IMR-90 (cell line): ENCODE measurements around the gene ALDH1B1. TPM values are rescaled to one million over a fixed set of nuclear protein-coding genes. Genes with fewer than 3 reads are reported as not detected.

Experiments used
- ATAC-seq: fragments of 200-7000 bp; cut with Tn5 transposase; 2 replicates; pipeline ENCODE4 v1.9.1; 2020; ENCODE audit warnings: low read depth, mild to moderate bottlenecking, moderate library complexity
- BruUV-seq: library from RNA; stranded (reverse); fragments of 400-500 nt; replicated peaks from 2 replicates; lab custom pipeline; 2021; lab: Mats Ljungman, UMichigan
- CTCF ChIA-PET: fragments of 300-600 bp; formaldehyde crosslinking; extraction: SDS; loops from one replicate; lab custom pipeline; 2021; ENCODE audit warnings: antibody characterized with exemption; lab: Yijun Ruan, JAX
- POLR2A ChIA-PET: fragments of 300-600 bp; sonication (Branson Sonifier 250); formaldehyde crosslinking; loops from one replicate; lab custom pipeline; 2022; ENCODE audit warnings: antibody characterized with exemption; ENCODE audit not compliant: unreplicated experiment; lab: Charles Lee
- DNase-seq: peaks from one replicate; pipeline ENCODE4 v3.0.0; 2013
- H2AFZ ChIP-seq: replicated peaks from 2 replicates; pipeline ENCODE3; 2013; ENCODE audit warnings: low read length, mild to moderate bottlenecking; ENCODE audit not compliant: poor library complexity
- H2AK5ac ChIP-seq: 2 replicates; pipeline ENCODE4 v1.6.1; 2013; ENCODE audit warnings: low read depth, low read length, inconsistent platforms
- H2AK9ac ChIP-seq: replicated peaks from 2 replicates; pipeline ENCODE3; 2013; ENCODE audit warnings: mild to moderate bottlenecking, low read depth, low read length, moderate library complexity; ENCODE audit not compliant: poor library complexity
- H2BK120ac ChIP-seq: 2 replicates; pipeline ENCODE4 v1.6.1; 2013; ENCODE audit warnings: low read depth, low read length, inconsistent platforms
- H2BK15ac ChIP-seq: 3 replicates; pipeline ENCODE4 v1.6.1; 2013; ENCODE audit warnings: low read depth, low read length, inconsistent platforms
- H2BK20ac ChIP-seq: 2 replicates; pipeline ENCODE4 v1.6.1; 2013; ENCODE audit warnings: low read depth, mild to moderate bottlenecking, inconsistent platforms, low read length, moderate library complexity
- H2BK5ac ChIP-seq: 2 replicates; pipeline ENCODE4 v1.6.1; 2013; ENCODE audit warnings: mild to moderate bottlenecking, low read depth, low read length, inconsistent platforms; ENCODE audit not compliant: poor library complexity, severe bottlenecking
- H3K14ac ChIP-seq: replicated peaks from 2 replicates; pipeline ENCODE4 v1.6.1; 2013; ENCODE audit warnings: low read depth, low read length, inconsistent platforms
- H3K18ac ChIP-seq: 2 replicates; pipeline ENCODE4 v1.6.1; 2013; ENCODE audit warnings: low read depth, low read length, control low read depth
- H3K23ac ChIP-seq: 2 replicates; pipeline ENCODE4 v1.6.1; 2013; ENCODE audit warnings: low read depth, low read length, inconsistent platforms
- H3K27ac ChIP-seq: 2 replicates; pipeline ENCODE4 v1.5.1; 2013; ENCODE audit warnings: mild to moderate bottlenecking, control low read depth, low read length; ENCODE audit not compliant: insufficient read depth
- H3K27me3 ChIP-seq: 2 replicates; pipeline ENCODE4 v1.6.1; 2013; ENCODE audit warnings: low read length; ENCODE audit not compliant: control insufficient read depth, insufficient read depth
- H3K36me3 ChIP-seq: 2 replicates; pipeline ENCODE4 v1.6.1; 2013; ENCODE audit warnings: low read length, mixed read lengths; ENCODE audit not compliant: control insufficient read depth, insufficient read depth
- H3K4ac ChIP-seq: 2 replicates; pipeline ENCODE4 v1.6.1; 2013; ENCODE audit warnings: low read depth, low read length, inconsistent platforms
- H3K4me1 ChIP-seq: 2 replicates; pipeline ENCODE4 v1.6.1; 2013; ENCODE audit warnings: low read length, mixed read lengths; ENCODE audit not compliant: control insufficient read depth, insufficient read depth
- H3K4me2 ChIP-seq: 2 replicates; pipeline ENCODE4 v1.6.1; 2013; ENCODE audit warnings: low read depth, mild to moderate bottlenecking, control low read depth, low read length, moderate library complexity
- H3K4me3 ChIP-seq: 2 replicates; pipeline ENCODE4 v1.5.1; 2013; ENCODE audit warnings: low read depth, mild to moderate bottlenecking, control low read depth, low read length, moderate library complexity; ENCODE audit not compliant: insufficient read depth
- H3K56ac ChIP-seq: 2 replicates; pipeline ENCODE4 v1.6.1; 2013; ENCODE audit warnings: low read length, inconsistent platforms; ENCODE audit not compliant: insufficient read depth; ENCODE audit errors: extremely low read depth
- H3K79me1 ChIP-seq, 2 experiments: 2 replicates each; pipeline ENCODE4 v1.6.1; 2013; ENCODE audit warnings: low read length in 2 of 2, inconsistent platforms in 1 of 2, low read depth in 1 of 2
- H3K9ac ChIP-seq: 2 replicates; pipeline ENCODE4 v1.6.1; 2013; ENCODE audit warnings: low read depth, low read length, control low read depth
- H3K9me1 ChIP-seq: 2 replicates; pipeline ENCODE4 v1.6.1; 2013; ENCODE audit warnings: low read length, inconsistent platforms; ENCODE audit not compliant: insufficient read depth
- H3K9me3 ChIP-seq: 2 replicates; pipeline ENCODE4 v1.6.1; 2013; ENCODE audit warnings: low read length; ENCODE audit not compliant: control insufficient read depth, insufficient read depth
- H4K20me1 ChIP-seq: 2 replicates; pipeline ENCODE4 v1.6.1; 2013; ENCODE audit warnings: low read length, inconsistent platforms; ENCODE audit not compliant: insufficient read depth
- H4K5ac ChIP-seq: 2 replicates; pipeline ENCODE4 v1.6.1; 2013; ENCODE audit warnings: mild to moderate bottlenecking, low read depth, low read length, control low read depth
- H4K8ac ChIP-seq, 2 experiments: 2 replicates each; pipeline ENCODE4 v1.6.1; 2013; ENCODE audit warnings: low read depth in 2 of 2, low read length in 2 of 2, control low read depth in 1 of 2, inconsistent platforms in 1 of 2
- H4K91ac ChIP-seq: 2 replicates; pipeline ENCODE4 v1.6.1; 2013; ENCODE audit warnings: low read depth, low read length, inconsistent platforms; ENCODE audit not compliant: insufficient read depth
- BHLHE40 ChIP-seq: fragments of 150-350 bp; IDR thresholded peaks from 2 replicates; pipeline ENCODE4 v1.6.1; 2016; ENCODE audit warnings: mild to moderate bottlenecking, low read depth, low read length
- CEBPB ChIP-seq: IDR thresholded peaks from 2 replicates; pipeline ENCODE4 v1.6.1; 2012; ENCODE audit warnings: low read depth, low read length, improper control_type of control experiment
- CHD1 ChIP-seq: IDR thresholded peaks from 2 replicates; pipeline ENCODE4 v1.6.1; 2012; ENCODE audit warnings: low read depth, low read length, improper control_type of control experiment
- FOS ChIP-seq: fragments of 150-350 bp; IDR thresholded peaks from 2 replicates; pipeline ENCODE4 v1.6.1; 2016; ENCODE audit warnings: low read depth, low read length
- MAFK ChIP-seq: IDR thresholded peaks from 2 replicates; pipeline ENCODE4 v1.6.1; 2012; ENCODE audit warnings: low read depth, low read length, improper control_type of control experiment
- MAZ ChIP-seq: IDR thresholded peaks from 2 replicates; pipeline ENCODE4 v1.6.1; 2012; ENCODE audit warnings: low read depth, mild to moderate bottlenecking, low read length, improper control_type of control experiment, moderate library complexity, borderline replicate concordance
- MXI1 ChIP-seq: IDR thresholded peaks from 2 replicates; pipeline ENCODE4 v1.6.1; 2012; ENCODE audit warnings: low read depth, mild to moderate bottlenecking, low read length, moderate library complexity, borderline replicate concordance
- NFE2L2 ChIP-seq: fragments of 150-350 bp; IDR thresholded peaks from 2 replicates; pipeline ENCODE4 v1.6.1; 2016; ENCODE audit warnings: low read depth, mild to moderate bottlenecking, low read length
- POLR2A ChIP-seq: IDR thresholded peaks from 2 replicates; pipeline ENCODE4 v1.6.1; 2012; ENCODE audit warnings: mild to moderate bottlenecking, low read depth, low read length
- RAD21 ChIP-seq: IDR thresholded peaks from 2 replicates; pipeline ENCODE4 v1.6.1; 2012; ENCODE audit warnings: low read length, improper control_type of control experiment
- RCOR1 ChIP-seq: IDR thresholded peaks from 2 replicates; pipeline ENCODE4 v1.6.1; 2012; ENCODE audit warnings: mild to moderate bottlenecking, low read length, improper control_type of control experiment; ENCODE audit not compliant: insufficient replicate concordance
- RFX5 ChIP-seq: IDR thresholded peaks from 2 replicates; pipeline ENCODE4 v1.8.0; 2012; ENCODE audit warnings: low read depth, mild to moderate bottlenecking, low read length, moderate library complexity
- SMC3 ChIP-seq: fragments of 150-350 bp; IDR thresholded peaks from 2 replicates; pipeline ENCODE4 v1.6.1; 2016; ENCODE audit warnings: low read depth, mild to moderate bottlenecking, antibody characterized with exemption, low read length, moderate library complexity
- WGBS, 2 experiments: methylation state at CpG; one replicate each; pipeline versions ENCODE4 v1.1.5 to v1.1.7; 2013; ENCODE audit warnings: missing lambda C conversion rate in 2 of 2; ENCODE audit not compliant: insufficient read length in 1 of 2; ENCODE audit errors: extremely low coverage in 2 of 2; 5-methylcytosine and 5-hydroxymethylcytosine counted together
- dilution Hi-C: fragments of 300-500 bp; cut with HindIII; formaldehyde crosslinking; loops from one replicate; pipeline ENCODE4 v1.14.3; 2018; ENCODE audit warnings: low sequenced_read_pairs; ENCODE audit not compliant: unreplicated experiment
- in situ Hi-C: fragments of 300-500 bp; cut with MboI; formaldehyde crosslinking; loops from 3 replicates; pipeline ENCODE4 v1.14.3; 2019; ENCODE audit warnings: low sequenced_read_pairs, inconsistent platforms, mixed read lengths
- intact Hi-C: fragments of 100-400 bp; cut with micrococcal nuclease; formaldehyde crosslinking; loops from 2 replicates; pipeline ENCODE4 v1.10.0; 2022
- polyA plus RNA-seq, 3 experiments: library from polyadenylated mRNA; depleted of rRNA; stranded (reverse); fragments of >200 nt; gene quantifications; 2 replicates each; pipeline ENCODE4 v1.2.3, GENCODE V29; 2012; ENCODE audit warnings: low replicate concordance in 1 of 3
- total RNA-seq: library from RNA; depleted of rRNA; stranded (reverse); fragments of >200 nt; gene quantifications from 2 replicates; pipeline ENCODE4 v1.2.3, GENCODE V29; 2012
- TF ChIP-seq, protein P1 (sequence below): conservative IDR thresholded peaks from 2 replicates; pipeline ENCODE4 v1.5.1; 2012; ENCODE audit warnings: mild to moderate bottlenecking, low read depth, low read length, improper control_type of control experiment
- TF ChIP-seq, protein P2 (sequence below): fragments of 150-350 bp; IDR thresholded peaks from 2 replicates; pipeline ENCODE4 v1.6.1; 2016; ENCODE audit warnings: low read depth, mild to moderate bottlenecking, low read length, moderate library complexity, borderline replicate concordance
- TF ChIP-seq, protein P3 (sequence below): fragments of 150-350 bp; IDR thresholded peaks from 2 replicates; pipeline ENCODE4 v1.6.1; 2017; ENCODE audit warnings: mild to moderate bottlenecking, antibody characterized with exemption, low read length, low read depth

Gene ALDH1B1
- total and polyA plus RNA-seq, 2 of the 4 experiments (the other 2 are of a cell fraction) = 29.6 to 37.6 TPM

DNA sequence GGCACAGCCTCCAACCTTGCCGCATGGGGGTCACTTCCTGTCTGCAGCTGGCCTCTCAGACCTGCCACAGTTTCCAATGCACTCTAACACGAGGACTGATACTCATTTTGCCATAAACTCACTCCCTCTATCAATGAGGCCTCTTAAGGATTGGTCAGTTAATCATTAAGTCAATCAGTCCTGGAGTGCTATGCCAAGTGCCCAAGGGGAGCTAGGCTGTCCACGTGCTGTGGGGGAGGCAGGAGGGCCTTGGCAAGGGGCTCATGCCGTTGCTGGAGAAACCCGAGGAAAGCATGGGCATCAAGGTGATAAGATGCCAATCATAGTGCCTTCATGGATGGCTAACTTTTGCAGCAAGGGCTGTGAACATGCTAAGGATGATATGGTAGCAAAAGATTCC is 1.7 kb upstream of the ALDH1B1 start:
- peak overlapping the region; percentile 27; the same call in 1 of the 2 replicates for H3K18ac ChIP-seq
- H2AK5ac ChIP-seq = peak overlapping the region; percentile 48; the same call in 1 of the 2 replicates
- H3K4me3 ChIP-seq = no peak overlapping the region
- no peak overlapping the region for H3K23ac ChIP-seq
- H3K9me1 ChIP-seq = peaks cover 13% of the 10 kb centered on the region
- H2BK20ac ChIP-seq = no peak overlapping the region
- TF ChIP-seq CHD1 (no peak), NFE2L2 (no peak), MXI1 (no peak), FOS (no peak), CEBPB (no peak), MAFK (no peak), POLR2A (no peak), RFX5 (no peak), RCOR1 (no peak), MAZ (no peak), BHLHE40 (no peak), SMC3 (no peak), RAD21 (no peak)
- TF ChIP-seq, protein P1, sequence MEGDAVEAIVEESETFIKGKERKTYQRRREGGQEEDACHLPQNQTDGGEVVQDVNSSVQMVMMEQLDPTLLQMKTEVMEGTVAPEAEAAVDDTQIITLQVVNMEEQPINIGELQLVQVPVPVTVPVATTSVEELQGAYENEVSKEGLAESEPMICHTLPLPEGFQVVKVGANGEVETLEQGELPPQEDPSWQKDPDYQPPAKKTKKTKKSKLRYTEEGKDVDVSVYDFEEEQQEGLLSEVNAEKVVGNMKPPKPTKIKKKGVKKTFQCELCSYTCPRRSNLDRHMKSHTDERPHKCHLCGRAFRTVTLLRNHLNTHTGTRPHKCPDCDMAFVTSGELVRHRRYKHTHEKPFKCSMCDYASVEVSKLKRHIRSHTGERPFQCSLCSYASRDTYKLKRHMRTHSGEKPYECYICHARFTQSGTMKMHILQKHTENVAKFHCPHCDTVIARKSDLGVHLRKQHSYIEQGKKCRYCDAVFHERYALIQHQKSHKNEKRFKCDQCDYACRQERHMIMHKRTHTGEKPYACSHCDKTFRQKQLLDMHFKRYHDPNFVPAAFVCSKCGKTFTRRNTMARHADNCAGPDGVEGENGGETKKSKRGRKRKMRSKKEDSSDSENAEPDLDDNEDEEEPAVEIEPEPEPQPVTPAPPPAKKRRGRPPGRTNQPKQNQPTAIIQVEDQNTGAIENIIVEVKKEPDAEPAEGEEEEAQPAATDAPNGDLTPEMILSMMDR = no peak
- TF ChIP-seq, protein P2, sequence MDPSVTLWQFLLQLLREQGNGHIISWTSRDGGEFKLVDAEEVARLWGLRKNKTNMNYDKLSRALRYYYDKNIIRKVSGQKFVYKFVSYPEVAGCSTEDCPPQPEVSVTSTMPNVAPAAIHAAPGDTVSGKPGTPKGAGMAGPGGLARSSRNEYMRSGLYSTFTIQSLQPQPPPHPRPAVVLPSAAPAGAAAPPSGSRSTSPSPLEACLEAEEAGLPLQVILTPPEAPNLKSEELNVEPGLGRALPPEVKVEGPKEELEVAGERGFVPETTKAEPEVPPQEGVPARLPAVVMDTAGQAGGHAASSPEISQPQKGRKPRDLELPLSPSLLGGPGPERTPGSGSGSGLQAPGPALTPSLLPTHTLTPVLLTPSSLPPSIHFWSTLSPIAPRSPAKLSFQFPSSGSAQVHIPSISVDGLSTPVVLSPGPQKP = no peak
- TF ChIP-seq, protein P3, sequence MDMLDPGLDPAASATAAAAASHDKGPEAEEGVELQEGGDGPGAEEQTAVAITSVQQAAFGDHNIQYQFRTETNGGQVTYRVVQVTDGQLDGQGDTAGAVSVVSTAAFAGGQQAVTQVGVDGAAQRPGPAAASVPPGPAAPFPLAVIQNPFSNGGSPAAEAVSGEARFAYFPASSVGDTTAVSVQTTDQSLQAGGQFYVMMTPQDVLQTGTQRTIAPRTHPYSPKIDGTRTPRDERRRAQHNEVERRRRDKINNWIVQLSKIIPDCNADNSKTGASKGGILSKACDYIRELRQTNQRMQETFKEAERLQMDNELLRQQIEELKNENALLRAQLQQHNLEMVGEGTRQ = no peak
- ChIA-PET POLR2A (no interaction called here), CTCF (no interaction called here)
- peaks cover 11% of the 10 kb centered on the region for H3K4me1 ChIP-seq
- peaks cover 13 to 25% of the 10 kb centered on the region in 2 experiments for H3K79me1 ChIP-seq
- H3K27me3 ChIP-seq = no peaks in the 10 kb centered on the region
- no TSS peak for BruUV-seq
- 77% methylated on average over 4 of the region's 5 CpGs; no CpG with 5 or more reads in 1 of the 2 experiments for WGBS, 2 experiments
- peak overlapping the region; percentile 13 to 59; a peak in 2 of 4 replicates for H4K8ac ChIP-seq
- H2AFZ ChIP-seq = no peak overlapping the region
- H4K5ac ChIP-seq = peak overlapping the region; percentile 43
- H4K91ac ChIP-seq = no peak overlapping the region
- no peak overlapping the region for H3K9ac ChIP-seq
- ATAC-seq (no peak), DNase-seq (no peak)
- no peak overlapping the region for H2AK9ac ChIP-seq
- H3K4me2 ChIP-seq = no peak overlapping the region
- dilution Hi-C loops (loop anchor here (25.0 kb wide), 1 partner anchor 479 kb away; the partner anchor contains the start of gene SLC25A51), in situ Hi-C loops (no loop called here), intact Hi-C loops (no loop called here)
- no peaks in the 10 kb centered on the region for H3K9me3 ChIP-seq
- no peak overlapping the region for H3K27ac ChIP-seq
- peak overlapping the region; percentile 31 for H2BK5ac ChIP-seq
- no peak overlapping the region for H3K56ac ChIP-seq
- no peak overlapping the region for H3K14ac ChIP-seq
- no peaks in the 10 kb centered on the region; the same call in 1 of the 2 replicates for H4K20me1 ChIP-seq
- H2BK15ac ChIP-seq = peak overlapping the region; percentile 10; the same call in 1 of the 3 replicates
- peak overlapping the region; percentile 16; the same call in 1 of the 2 replicates for H2BK120ac ChIP-seq
- H3K36me3 ChIP-seq = peaks cover 5% of the 10 kb centered on the region; the same call in 1 of the 2 replicates
- H3K4ac ChIP-seq = 0 out of 2 replicates have a peak overlapping the region, but pooled peaks have one; percentile 5
